ENCODE data around the gene FMNL2. TPM values are rescaled to one million over a fixed set of nuclear protein-coding genes. Genes with fewer than 3 reads are reported as not detected.

The FMNL2 gene
- total RNA-seq, 3 donors from 2014 or later = 0.63 to 3.2 (median 1.4) TPM

- Mint-ChIP-seq H3K9me3 (no peaks in the 10 kb centered on the region), H3K4me1 (ENCODE audit: low read depth) (no peaks in the 10 kb centered on the region), H3K36me3 (ENCODE audit: insufficient read depth) (no peaks in the 10 kb centered on the region), H3K27me3 (ENCODE audit: low read depth) (peaks cover 4% of the 10 kb centered on the region), H3K4me3 (no peak overlapping the region)
- ATAC-seq = no peak
- no peak for DNase-seq
Measured at GRCh38 chr2:152328013-152328412, 7.0 kb upstream of the FMNL2 start.

GRCh38 chr2:152330235-152330866 is 4.6 kb upstream of the FMNL2 start:
- peaks cover 5% of the 10 kb centered on the region for H3K4me1 Mint-ChIP-seq (ENCODE audit: low read depth)
- H3K36me3 Mint-ChIP-seq (ENCODE audit: insufficient read depth) = no peaks in the 10 kb centered on the region
- DNase-seq (no peak), ATAC-seq (no peak)
- no peaks in the 10 kb centered on the region for H3K9me3 Mint-ChIP-seq
- no peak overlapping the region for H3K4me3 Mint-ChIP-seq
- H3K27me3 Mint-ChIP-seq (ENCODE audit: low read depth) = peaks cover 21% of the 10 kb centered on the region

GRCh38 chr2:152334701-152335015 is 316 bp upstream of the FMNL2 start:
- peaks cover 44% of the 10 kb centered on the region for H3K27me3 Mint-ChIP-seq (ENCODE audit: low read depth)
- no peak for DNase-seq
- peaks cover 13% of the 10 kb centered on the region for H3K4me1 Mint-ChIP-seq (ENCODE audit: low read depth)
- no peaks in the 10 kb centered on the region for H3K9me3 Mint-ChIP-seq
- no peak for ATAC-seq
- H3K36me3 Mint-ChIP-seq (ENCODE audit: insufficient read depth) = no peaks in the 10 kb centered on the region
- peak overlapping the region; percentile 79 for H3K4me3 Mint-ChIP-seq

DNA sequence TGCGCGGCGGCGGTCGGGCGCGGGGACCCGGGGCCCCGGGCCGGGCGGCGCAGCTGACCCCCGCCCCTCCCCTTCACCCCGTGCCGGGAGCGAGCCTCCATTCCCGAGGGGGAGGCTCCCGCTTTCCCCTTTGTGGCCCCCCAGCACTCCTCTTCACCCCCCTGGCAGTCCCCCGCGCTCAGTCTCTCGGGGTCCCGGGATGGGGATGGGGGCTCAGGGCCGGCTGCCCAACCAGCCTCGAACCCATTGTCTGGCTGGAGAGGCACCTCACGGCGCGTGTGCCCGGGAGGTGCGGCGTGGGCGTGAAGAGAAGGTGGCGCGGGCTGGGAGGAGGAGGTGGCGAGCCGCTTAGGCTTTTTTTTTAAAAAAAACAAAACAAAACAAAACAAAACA is 748 bp downstream of the FMNL2 start:
- Mint-ChIP-seq H3K9me3 (no peaks in the 10 kb centered on the region), H3K4me3 (peak overlapping the region; percentile 63), H3K36me3 (ENCODE audit: insufficient read depth) (no peaks in the 10 kb centered on the region), H3K4me1 (ENCODE audit: low read depth) (peaks cover 13% of the 10 kb centered on the region), H3K27me3 (ENCODE audit: low read depth) (peaks cover 44% of the 10 kb centered on the region)
- ATAC-seq = no peak
- no peak for DNase-seq

- H3K27me3 Mint-ChIP-seq (ENCODE audit: low read depth) = peaks cover 43% of the 10 kb centered on the region
- no peaks in the 10 kb centered on the region for H3K9me3 Mint-ChIP-seq
- ATAC-seq = no peak
- no peaks in the 10 kb centered on the region for H3K36me3 Mint-ChIP-seq (ENCODE audit: insufficient read depth)
- DNase-seq = no peak
- peaks cover 13% of the 10 kb centered on the region for H3K4me1 Mint-ChIP-seq (ENCODE audit: low read depth)
- H3K4me3 Mint-ChIP-seq = peak overlapping the region; percentile 76
Measured at GRCh38 chr2:152336119-152336853, 1.3 kb downstream of the FMNL2 start.

DNA sequence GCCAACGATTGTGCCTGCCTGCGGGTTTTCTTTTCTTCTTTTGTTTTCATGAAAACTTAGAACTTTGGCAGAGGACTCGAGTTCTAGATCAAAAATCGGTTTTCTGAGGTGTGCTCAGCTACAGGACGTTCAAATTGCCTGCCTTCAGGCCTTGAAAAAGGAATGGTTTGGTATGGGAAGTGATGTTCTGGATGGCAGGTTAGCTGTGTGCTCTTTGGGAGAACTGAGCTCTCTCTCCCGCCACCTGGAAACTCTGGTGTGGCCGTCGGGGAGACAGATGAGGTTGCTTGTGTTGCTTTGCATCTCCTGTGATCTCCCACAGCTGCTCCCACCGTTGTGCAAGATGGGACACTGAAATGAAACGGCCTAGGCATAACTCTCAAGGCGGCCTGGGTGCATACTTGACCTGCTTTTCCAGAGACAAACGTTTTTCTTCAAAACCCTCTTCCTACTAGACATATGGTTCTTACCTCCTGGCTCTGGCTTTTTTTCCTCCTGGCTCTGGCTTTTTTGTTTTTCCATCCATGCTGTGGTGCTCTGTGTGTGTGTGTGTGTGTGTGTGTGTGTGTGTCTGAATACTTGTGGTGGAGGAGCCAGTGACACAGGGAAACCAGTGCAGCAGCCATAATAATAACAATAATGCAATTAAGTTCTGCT is 2.0 kb downstream of the FMNL2 start:
- peaks cover 13% of the 10 kb centered on the region for H3K4me1 Mint-ChIP-seq (ENCODE audit: low read depth)
- no peak for ATAC-seq

GRCh38 chr2:152337511-152337903 is 2.5 kb downstream of the FMNL2 start:
- ATAC-seq = no peak
- H3K4me3 Mint-ChIP-seq = no peak overlapping the region
- H3K4me1 Mint-ChIP-seq (ENCODE audit: low read depth) = peaks cover 13% of the 10 kb centered on the region

More for the DNA sequence above, 2.0 kb downstream of the FMNL2 start:
- DNase-seq = no peak
- Mint-ChIP-seq H3K4me3 (peak overlapping the region; percentile 76), H3K9me3 (no peaks in the 10 kb centered on the region), H3K27me3 (ENCODE audit: low read depth) (peaks cover 41% of the 10 kb centered on the region), H3K36me3 (ENCODE audit: insufficient read depth) (no peaks in the 10 kb centered on the region)

DNA sequence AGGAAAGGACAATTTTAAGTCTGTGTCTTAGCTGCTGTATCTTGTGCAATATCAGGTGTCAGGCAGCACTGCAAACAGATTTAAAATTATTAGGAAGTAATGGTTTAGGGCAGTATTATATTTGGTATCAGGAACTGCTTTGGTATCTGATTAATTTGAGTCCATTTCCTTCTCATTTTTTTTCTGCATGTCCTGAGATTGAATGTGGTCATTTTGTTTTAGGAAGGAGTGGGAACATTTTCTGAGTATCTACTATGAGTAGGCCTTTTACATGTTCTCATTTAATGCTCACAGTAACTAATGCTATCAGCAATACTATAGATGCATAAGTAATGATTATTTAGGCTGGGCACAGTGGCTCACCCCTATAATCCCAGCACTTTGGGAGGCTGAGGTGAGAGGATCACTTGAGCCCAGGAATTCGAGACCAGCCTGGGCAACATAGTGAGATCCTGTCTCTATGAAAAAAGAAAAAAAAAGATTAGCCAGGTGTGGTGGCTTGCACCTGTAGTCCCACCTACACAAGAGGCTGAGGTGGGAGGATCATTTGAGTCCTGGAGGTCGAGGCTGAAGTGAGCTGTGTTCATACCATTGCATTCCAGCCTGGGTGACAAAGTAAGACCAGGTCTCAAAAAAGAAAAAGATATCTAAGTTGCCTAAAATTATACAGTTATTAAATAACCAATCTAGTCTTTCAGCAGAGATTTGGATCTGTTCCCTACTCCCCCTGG is 4.7 kb downstream of the FMNL2 start:
- H3K4me1 Mint-ChIP-seq (ENCODE audit: low read depth) = peaks cover 10% of the 10 kb centered on the region
- H3K9me3 Mint-ChIP-seq = no peaks in the 10 kb centered on the region
- ATAC-seq (no peak), DNase-seq (no peak)
- no peak overlapping the region for H3K4me3 Mint-ChIP-seq
- peaks cover 25% of the 10 kb centered on the region for H3K27me3 Mint-ChIP-seq (ENCODE audit: low read depth)
- no peaks in the 10 kb centered on the region for H3K36me3 Mint-ChIP-seq (ENCODE audit: insufficient read depth)

More at GRCh38 chr2:152337511-152337903, 2.5 kb downstream of the FMNL2 start:
- no peak for DNase-seq
- peaks cover 41% of the 10 kb centered on the region for H3K27me3 Mint-ChIP-seq (ENCODE audit: low read depth)
- no peaks in the 10 kb centered on the region for H3K9me3 Mint-ChIP-seq
- no peaks in the 10 kb centered on the region for H3K36me3 Mint-ChIP-seq (ENCODE audit: insufficient read depth)

DNA sequence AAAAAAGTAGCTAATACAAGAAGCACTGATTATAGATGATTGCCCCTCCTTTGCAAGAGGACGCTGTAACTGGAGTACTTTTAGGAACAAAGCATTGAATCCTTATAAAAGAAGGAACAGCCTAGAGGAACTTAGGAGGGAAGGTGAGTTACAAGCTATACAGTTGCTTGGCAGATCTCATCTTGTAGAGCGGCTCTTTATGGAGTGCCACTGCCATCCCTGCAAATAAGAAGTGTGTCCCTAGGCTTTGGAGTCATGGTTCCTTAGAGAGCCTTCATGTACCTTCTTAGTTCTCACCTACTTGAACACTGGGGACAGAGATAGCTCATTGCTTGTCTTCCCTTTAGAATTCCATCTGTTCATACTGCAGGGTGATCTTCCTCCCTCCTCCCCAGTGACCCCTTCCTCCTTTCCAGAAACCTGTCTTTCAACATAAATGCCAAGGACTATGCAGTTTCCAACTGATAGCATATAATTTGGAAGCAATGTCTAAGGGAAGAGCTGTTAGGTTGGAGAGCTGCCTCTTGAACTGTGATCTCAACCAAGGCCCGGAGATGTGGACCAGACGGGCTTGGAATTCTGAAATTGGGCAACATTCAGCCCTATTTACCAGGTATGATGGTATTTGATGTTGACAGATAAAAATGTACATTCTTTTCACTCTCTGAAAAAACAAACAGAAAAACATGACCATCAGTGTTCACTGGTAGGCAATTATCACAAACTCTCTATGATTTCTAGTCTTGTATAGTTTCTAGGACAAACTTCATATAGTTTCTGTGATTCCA is 7.5 kb downstream of the FMNL2 start:
- H3K9me3 Mint-ChIP-seq = no peaks in the 10 kb centered on the region
- no peak for DNase-seq

DNA sequence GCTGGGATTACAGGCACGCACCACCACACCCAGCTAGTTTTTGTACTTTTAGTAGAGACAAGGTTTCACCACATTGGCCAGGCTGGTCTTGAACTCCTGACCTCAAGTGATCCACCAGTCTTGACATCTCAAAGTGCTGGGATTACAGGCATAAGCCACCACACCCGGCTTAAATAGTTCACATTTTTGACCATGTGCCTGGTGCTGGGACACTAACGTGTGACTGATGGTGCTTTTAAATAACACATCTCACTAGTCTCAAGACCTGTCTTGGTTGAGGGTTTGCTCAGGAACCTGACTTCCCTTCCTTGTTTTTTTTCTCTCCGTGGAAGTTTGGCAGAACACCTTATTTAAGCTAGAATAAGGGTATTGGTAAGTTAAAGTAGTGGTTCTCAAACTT is 8.5 kb downstream of the FMNL2 start:
- no peaks in the 10 kb centered on the region for H3K4me1 Mint-ChIP-seq (ENCODE audit: low read depth)

More for the DNA sequence above, 7.5 kb downstream of the FMNL2 start:
- Mint-ChIP-seq H3K4me3 (no peak overlapping the region), H3K4me1 (ENCODE audit: low read depth) (no peaks in the 10 kb centered on the region), H3K27me3 (ENCODE audit: low read depth) (peaks cover 12% of the 10 kb centered on the region), H3K36me3 (ENCODE audit: insufficient read depth) (no peaks in the 10 kb centered on the region)
- no peak for ATAC-seq

DNA sequence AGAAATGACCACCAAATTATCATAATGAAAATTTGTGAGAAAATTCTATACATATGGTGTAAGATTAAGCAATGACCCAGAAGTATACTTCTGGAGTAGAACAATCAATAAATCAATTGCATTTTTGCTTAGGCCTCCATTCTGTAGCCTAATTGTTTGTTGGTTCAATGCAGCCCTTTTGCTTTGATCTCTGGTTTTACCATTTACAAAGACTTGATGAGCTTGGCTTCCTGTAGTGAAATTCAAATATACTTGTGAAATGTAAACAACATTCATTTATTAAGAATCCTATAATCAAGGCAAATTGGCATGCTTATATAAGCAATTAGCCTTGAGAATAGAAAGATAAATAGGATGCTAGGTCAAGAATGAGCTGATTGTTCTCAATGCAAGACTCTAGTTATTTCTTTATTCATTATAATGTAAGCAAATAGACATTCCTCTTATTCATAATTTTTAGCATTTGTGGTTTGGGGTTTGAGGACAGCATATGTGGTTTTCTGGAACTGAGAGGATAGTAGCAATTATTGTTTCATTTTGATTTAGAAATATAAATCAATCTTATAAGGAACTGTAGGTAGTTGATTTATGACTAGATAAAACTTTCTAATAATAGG is 9.7 kb downstream of the FMNL2 start:
- no peak overlapping the region for H3K4me3 Mint-ChIP-seq
- ATAC-seq (no peak), DNase-seq (no peak)
- H3K4me1 Mint-ChIP-seq (ENCODE audit: low read depth) = no peaks in the 10 kb centered on the region
- H3K27me3 Mint-ChIP-seq (ENCODE audit: low read depth) = no peaks in the 10 kb centered on the region
- H3K9me3 Mint-ChIP-seq = no peaks in the 10 kb centered on the region
- H3K36me3 Mint-ChIP-seq (ENCODE audit: insufficient read depth) = no peaks in the 10 kb centered on the region

More for the DNA sequence above, 8.5 kb downstream of the FMNL2 start:
- H3K9me3 Mint-ChIP-seq = no peaks in the 10 kb centered on the region
- H3K27me3 Mint-ChIP-seq (ENCODE audit: low read depth) = peaks cover 4% of the 10 kb centered on the region
- no peak for DNase-seq
- H3K36me3 Mint-ChIP-seq (ENCODE audit: insufficient read depth) = no peaks in the 10 kb centered on the region
- ATAC-seq = no peak
- no peak overlapping the region for H3K4me3 Mint-ChIP-seq

DNA sequence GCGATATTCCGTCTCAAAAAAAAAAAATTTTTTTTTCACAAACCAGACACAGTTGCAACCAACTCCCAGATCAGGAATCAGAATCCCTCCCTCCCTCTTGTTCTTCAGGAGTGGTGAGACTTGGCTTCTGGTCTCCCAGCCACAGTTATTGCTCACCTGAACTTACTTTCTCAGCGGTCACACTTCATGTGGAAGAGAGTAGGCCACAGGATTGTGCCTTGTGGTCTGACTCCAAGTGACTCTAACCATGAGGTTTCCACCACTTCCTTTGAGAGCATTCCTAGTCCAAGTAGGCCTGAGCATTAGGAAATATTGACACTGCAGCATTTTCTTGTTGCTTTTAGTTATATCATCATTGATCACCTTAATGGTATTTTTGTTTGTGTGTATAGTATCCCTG is 12.1 kb downstream of the FMNL2 start:
- no peaks in the 10 kb centered on the region for H3K9me3 Mint-ChIP-seq
- no peak overlapping the region for H3K4me3 Mint-ChIP-seq
- no peak for ATAC-seq
- no peak for DNase-seq
- no peaks in the 10 kb centered on the region for H3K27me3 Mint-ChIP-seq (ENCODE audit: low read depth)
- H3K4me1 Mint-ChIP-seq (ENCODE audit: low read depth) = no peaks in the 10 kb centered on the region
- H3K36me3 Mint-ChIP-seq (ENCODE audit: insufficient read depth) = no peaks in the 10 kb centered on the region

- H3K9me3 Mint-ChIP-seq = no peaks in the 10 kb centered on the region
- DNase-seq = no peak
Measured at GRCh38 chr2:152348388-152348787, 13.4 kb downstream of the FMNL2 start.

More at GRCh38 chr2:152348388-152348787, 13.4 kb downstream of the FMNL2 start:
- no peak for ATAC-seq
- Mint-ChIP-seq H3K4me3 (no peak overlapping the region), H3K36me3 (ENCODE audit: insufficient read depth) (no peaks in the 10 kb centered on the region), H3K4me1 (ENCODE audit: low read depth) (no peaks in the 10 kb centered on the region), H3K27me3 (ENCODE audit: low read depth) (no peaks in the 10 kb centered on the region)
